Activated T-cell treated with anti-CD3 and anti-CD28 coated beads, Interleukin-2, amount 50 U/mL, for 72 hours (primary cell): ENCODE data around the gene NPPA. TPM values are rescaled to one million over a fixed set of nuclear protein-coding genes. Genes with fewer than 3 reads are reported as not detected.

Experiments
- total RNA-seq, 2 donors: library from RNA; stranded (reverse); gene quantifications; one replicate each; pipeline ENCODE4 v1.2.3, GENCODE V29; 2022

Gene NPPA
- total RNA-seq, 2 donors from 2014 or later: not detected

Other genes starting within 250 kb of the NPPA start
- gene FBXO2, start 193.4 kb downstream of the NPPA start, total RNA-seq: 1 to 10 TPM; 1.9 to 3.9 TPM
- 10 to 100 TPM; 24.8 to 30.3 TPM for gene FBXO44, start 192.9 kb downstream of the NPPA start, total RNA-seq
- gene FBXO6, start 183.6 kb downstream of the NPPA start, total RNA-seq: 10 to 100 TPM; 10.9 to 11.3 TPM
- gene MAD2L2, start 166.6 kb downstream of the NPPA start, total RNA-seq: 10 to 100 TPM; 76.5 to 78.7 TPM
- gene DRAXIN, start 156.1 kb downstream of the NPPA start, total RNA-seq: under 1 TPM; 0.12 to 0.30 TPM
- 10 to 100 TPM; 12.6 to 13.4 TPM for gene AGTRAP, start 111.6 kb downstream of the NPPA start, total RNA-seq
- gene C1orf167, start 85.6 kb downstream of the NPPA start, total RNA-seq: under 1 TPM in 1 of 2 donors, not detected in 1; 0.41 TPM
- 10 to 100 TPM; 16.0 to 18.7 TPM for gene MTHFR, start 41.8 kb downstream of the NPPA start, total RNA-seq
- 1 to 10 TPM; 8.2 to 9.3 TPM for gene CLCN6, start 41.6 kb downstream of the NPPA start, total RNA-seq
- gene NPPB, start 11.2 kb upstream of the NPPA start, total RNA-seq: not detected
- 10 to 100 TPM; 25.3 to 26.9 TPM for gene KIAA2013, start 78.6 kb upstream of the NPPA start, total RNA-seq
- gene PLOD1, start 86.9 kb upstream of the NPPA start, total RNA-seq: 10 to 100 TPM; 13.5 to 13.6 TPM
- gene MFN2, start 132.7 kb upstream of the NPPA start, total RNA-seq: 10 to 100 TPM; 54.8 to 66.1 TPM
- gene MIIP, start 171.7 kb upstream of the NPPA start, total RNA-seq: 10 to 100 TPM; 67.3 to 80.3 TPM
- 10 to 100 TPM; 39.5 to 63.5 TPM for gene TNFRSF8, start 215.5 kb upstream of the NPPA start, total RNA-seq